ENCODE data around the gene CFDP1. TPM values are rescaled to one million over a fixed set of nuclear protein-coding genes. Genes with fewer than 3 reads are reported as not detected.

The CFDP1 gene
- total RNA-seq, 1 experiment from 2014 or later: 64.1 TPM

DNA sequence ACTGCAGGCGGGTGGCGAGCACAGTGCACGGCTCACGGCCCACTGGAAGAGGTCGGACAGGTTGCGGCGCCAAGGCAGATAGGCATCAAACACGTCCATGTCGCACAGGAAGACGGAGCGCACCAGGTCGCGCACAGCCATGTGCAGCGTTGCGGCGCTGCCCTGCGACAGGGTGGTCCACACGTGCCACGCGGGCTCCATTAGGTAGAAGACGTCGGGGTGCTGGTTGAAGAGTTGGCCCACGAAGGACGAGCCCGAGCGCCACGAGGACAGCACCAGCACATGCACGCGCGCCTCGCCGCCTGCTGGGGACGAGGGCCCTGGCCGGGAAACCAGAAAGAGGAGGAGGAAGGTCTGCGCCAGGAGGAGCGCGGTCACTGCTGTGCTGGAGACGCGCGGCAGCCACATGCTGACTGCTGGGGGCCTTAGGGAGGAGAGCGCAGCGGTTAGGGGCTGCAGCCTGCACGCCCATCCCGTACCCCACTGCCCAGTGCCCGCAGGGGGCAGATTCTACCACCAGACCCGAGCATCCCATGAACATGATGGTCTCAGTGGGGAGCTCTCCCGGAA, 46.2 kb upstream of the CFDP1 start:
- intact Hi-C loops (cut with micrococcal nuclease; ENCODE audit: unreplicated experiment): no loop called here
- TF ChIP-seq, protein P1, sequence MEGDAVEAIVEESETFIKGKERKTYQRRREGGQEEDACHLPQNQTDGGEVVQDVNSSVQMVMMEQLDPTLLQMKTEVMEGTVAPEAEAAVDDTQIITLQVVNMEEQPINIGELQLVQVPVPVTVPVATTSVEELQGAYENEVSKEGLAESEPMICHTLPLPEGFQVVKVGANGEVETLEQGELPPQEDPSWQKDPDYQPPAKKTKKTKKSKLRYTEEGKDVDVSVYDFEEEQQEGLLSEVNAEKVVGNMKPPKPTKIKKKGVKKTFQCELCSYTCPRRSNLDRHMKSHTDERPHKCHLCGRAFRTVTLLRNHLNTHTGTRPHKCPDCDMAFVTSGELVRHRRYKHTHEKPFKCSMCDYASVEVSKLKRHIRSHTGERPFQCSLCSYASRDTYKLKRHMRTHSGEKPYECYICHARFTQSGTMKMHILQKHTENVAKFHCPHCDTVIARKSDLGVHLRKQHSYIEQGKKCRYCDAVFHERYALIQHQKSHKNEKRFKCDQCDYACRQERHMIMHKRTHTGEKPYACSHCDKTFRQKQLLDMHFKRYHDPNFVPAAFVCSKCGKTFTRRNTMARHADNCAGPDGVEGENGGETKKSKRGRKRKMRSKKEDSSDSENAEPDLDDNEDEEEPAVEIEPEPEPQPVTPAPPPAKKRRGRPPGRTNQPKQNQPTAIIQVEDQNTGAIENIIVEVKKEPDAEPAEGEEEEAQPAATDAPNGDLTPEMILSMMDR (IDR thresholded peaks at IDR 0.05; ENCODE audit: unreplicated experiment): no peak
- no peak overlapping the region for H3K27ac Mint-ChIP-seq (ENCODE audit: unreplicated experiment)

DNA sequence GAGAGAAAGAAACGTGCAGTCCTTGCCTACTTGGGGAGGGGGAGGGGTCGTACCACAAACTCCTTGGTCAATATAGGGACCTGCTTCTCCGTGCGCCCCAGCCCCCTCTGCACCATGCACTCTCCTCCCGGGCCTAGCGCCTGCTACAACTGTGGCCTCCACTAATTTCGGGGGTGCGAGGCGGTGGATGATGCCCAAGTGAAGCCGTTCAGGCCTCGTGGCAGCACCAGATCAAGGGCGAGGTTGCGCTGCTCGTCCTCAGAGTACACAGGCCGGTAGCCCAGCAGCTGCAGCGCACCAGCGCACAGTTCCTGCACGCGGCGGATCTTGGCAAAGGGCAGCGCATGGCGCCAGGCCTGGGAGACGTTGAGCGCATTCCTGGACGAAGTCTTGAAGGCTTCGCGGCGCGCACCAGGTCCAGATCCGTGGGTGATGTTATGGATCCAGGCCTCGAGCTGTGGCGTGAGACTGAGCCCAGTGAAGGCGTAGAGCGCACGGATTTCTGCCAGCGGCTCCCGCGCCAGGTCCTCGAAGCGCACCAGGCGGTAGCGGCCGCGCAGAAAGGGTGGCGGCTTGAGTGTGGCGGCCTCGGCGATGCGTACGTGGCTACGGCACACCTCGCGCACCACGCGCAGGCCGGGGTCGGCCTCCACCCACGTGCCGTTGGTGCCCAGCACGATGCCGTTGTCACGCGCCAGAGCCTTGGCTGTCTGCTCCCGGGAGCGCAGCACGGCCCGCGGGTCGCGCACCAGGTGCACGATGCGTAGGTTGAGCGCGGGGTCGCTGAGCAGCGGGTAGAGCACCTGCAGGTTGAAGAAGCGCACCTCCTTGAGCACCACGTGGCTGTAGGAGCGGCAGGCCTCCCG, 45.4 kb upstream of the CFDP1 start:
- Mint-ChIP-seq H3K4me3 (ENCODE audit: low read depth, unreplicated experiment) (no peak overlapping the region), H3K9me3 (ENCODE audit: low read depth, unreplicated experiment) (no peaks in the 10 kb centered on the region), H3K4me1 (ENCODE audit: low read depth, unreplicated experiment) (peaks cover 23% of the 10 kb centered on the region), H3K36me3 (ENCODE audit: insufficient read depth, unreplicated experiment) (peaks cover 7% of the 10 kb centered on the region), H3K27ac (ENCODE audit: unreplicated experiment) (no peak overlapping the region), H3K27me3 (ENCODE audit: unreplicated experiment) (peaks cover 15% of the 10 kb centered on the region)
- BruUV-seq (replicated peaks): no TSS peak
- intact Hi-C loops (cut with micrococcal nuclease; ENCODE audit: unreplicated experiment): no loop called here
- DNase-seq: no peak
- TF ChIP-seq, protein P1 (IDR thresholded peaks at IDR 0.05; ENCODE audit: unreplicated experiment): no peak
- CTCF ChIA-PET: interaction anchor here (1.5 kb wide), 1 partner anchor 38 kb away, joined by 4 read pairs; no protein-coding TSS in a partner anchor

More for the DNA sequence above, 46.2 kb upstream of the CFDP1 start:
- Mint-ChIP-seq H3K4me3 (ENCODE audit: low read depth, unreplicated experiment) (no peak overlapping the region), H3K36me3 (ENCODE audit: insufficient read depth, unreplicated experiment) (peaks cover 7% of the 10 kb centered on the region), H3K4me1 (ENCODE audit: low read depth, unreplicated experiment) (peaks cover 30% of the 10 kb centered on the region), H3K9me3 (ENCODE audit: low read depth, unreplicated experiment) (no peaks in the 10 kb centered on the region), H3K27me3 (ENCODE audit: unreplicated experiment) (peaks cover 15% of the 10 kb centered on the region)
- no peak for DNase-seq
- BruUV-seq (replicated peaks): no TSS peak
- CTCF ChIA-PET: no interaction called here

DNA sequence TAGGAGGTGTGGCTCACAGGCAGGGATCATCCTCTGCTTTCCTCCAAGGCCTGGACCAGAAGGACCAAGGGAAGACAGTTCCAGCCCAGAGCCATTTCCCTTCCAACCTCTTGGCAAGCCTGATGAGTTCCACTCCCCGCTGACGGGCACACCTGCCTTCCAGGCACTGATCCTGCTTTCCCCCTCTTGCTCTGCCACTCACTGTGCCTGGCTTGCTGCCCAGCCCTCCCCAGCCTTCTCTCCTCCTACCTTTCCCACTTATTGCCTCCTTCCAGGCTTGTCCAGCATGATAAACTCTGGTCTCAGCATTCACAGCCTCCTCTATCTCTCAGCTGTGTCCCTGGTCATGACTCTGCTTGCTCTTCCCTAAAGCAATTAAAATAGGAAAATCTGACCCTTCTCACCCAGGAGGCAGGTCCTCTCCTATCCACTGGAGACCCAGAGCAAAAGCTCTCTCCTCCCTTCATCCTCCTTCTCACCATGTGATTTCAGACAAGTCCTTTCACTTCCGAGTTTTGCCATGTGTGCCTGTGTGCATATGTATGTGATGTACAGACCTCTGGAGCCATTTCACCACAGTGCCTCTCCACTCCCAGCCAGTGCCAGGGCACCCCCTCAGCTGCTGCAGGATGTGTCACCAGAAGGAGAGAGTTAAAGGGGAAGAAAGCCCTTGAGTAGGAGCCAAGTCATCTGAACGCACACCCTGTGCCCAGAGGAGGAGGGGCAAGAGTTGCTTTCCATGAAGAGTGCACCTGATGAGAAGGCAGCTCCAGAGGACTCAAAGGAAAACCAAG, 44.6 kb upstream of the CFDP1 start:
- DNase-seq: no peak
- H3K4me3 Mint-ChIP-seq (ENCODE audit: low read depth, unreplicated experiment): no peak overlapping the region
- H3K27me3 Mint-ChIP-seq (ENCODE audit: unreplicated experiment): peaks cover 15% of the 10 kb centered on the region
- H3K9me3 Mint-ChIP-seq (ENCODE audit: low read depth, unreplicated experiment): no peaks in the 10 kb centered on the region
- peaks cover under 1% of the 10 kb centered on the region for H3K36me3 Mint-ChIP-seq (ENCODE audit: insufficient read depth, unreplicated experiment)
- TF ChIP-seq, protein P1 (IDR thresholded peaks at IDR 0.05; ENCODE audit: unreplicated experiment): no peak
- no peak overlapping the region for H3K27ac Mint-ChIP-seq (ENCODE audit: unreplicated experiment)
- CTCF ChIA-PET: interaction anchor here (0.5 to 1.5 kb wide), 3 partner anchors 13 to 42 kb away, joined by 3 to 4 read pairs (median 4); no protein-coding TSS in a partner anchor
- peaks cover 15% of the 10 kb centered on the region for H3K4me1 Mint-ChIP-seq (ENCODE audit: low read depth, unreplicated experiment)
- intact Hi-C loops (cut with micrococcal nuclease; ENCODE audit: unreplicated experiment): no loop called here
- no TSS peak for BruUV-seq (replicated peaks)

DNA sequence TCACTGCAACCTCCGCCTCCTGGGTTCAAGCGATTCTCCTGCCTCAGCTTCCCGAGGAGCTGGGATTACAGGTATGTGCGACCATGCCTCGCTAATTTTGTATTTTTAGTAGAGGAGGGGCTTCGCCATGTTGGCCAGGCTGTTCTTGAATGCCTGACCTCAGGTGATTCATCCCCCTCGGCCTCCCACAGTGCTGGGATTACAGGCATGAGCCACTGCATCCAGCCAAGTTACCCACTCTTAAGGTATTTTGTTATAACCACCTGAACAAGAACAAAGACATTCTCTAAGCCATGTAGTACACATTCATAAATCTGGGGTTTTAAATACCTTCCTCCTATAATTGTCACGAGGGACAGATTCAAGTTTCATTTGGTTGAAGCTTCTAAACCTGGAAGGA, 43.5 kb upstream of the CFDP1 start:
- H3K27ac Mint-ChIP-seq (ENCODE audit: unreplicated experiment): no peak overlapping the region
- DNase-seq: no peak
- CTCF ChIA-PET: interaction anchor here (0.6 to 1.5 kb wide), 4 partner anchors 12 to 41 kb away, joined by 3 to 4 read pairs (median 4); no protein-coding TSS in a partner anchor

More for the DNA sequence above, 43.5 kb upstream of the CFDP1 start:
- Mint-ChIP-seq H3K4me3 (ENCODE audit: low read depth, unreplicated experiment) (no peak overlapping the region), H3K27me3 (ENCODE audit: unreplicated experiment) (peaks cover 15% of the 10 kb centered on the region), H3K9me3 (ENCODE audit: low read depth, unreplicated experiment) (no peaks in the 10 kb centered on the region), H3K4me1 (ENCODE audit: low read depth, unreplicated experiment) (peaks cover 15% of the 10 kb centered on the region), H3K36me3 (ENCODE audit: insufficient read depth, unreplicated experiment) (no peaks in the 10 kb centered on the region)
- intact Hi-C loops (cut with micrococcal nuclease; ENCODE audit: unreplicated experiment): no loop called here
- BruUV-seq (replicated peaks): no TSS peak
- TF ChIP-seq, protein P1 (IDR thresholded peaks at IDR 0.05; ENCODE audit: unreplicated experiment): no peak

Measured in Calu3 (cell line).